GM12891 (cell line): ENCODE results near the gene DNAH3.
"Not testable (repeated sequence)": the region's sequence is repeated elsewhere in the genome, so short reads cannot be mapped to it uniquely, and the experiment has no call there.

ENCODE experiments used
- PAX5 ChIP-seq: IDR thresholded peaks from 2 replicates; pipeline ENCODE4 v1.6.1; 2011; ENCODE audit warnings: low read length, moderate library complexity, mild to moderate bottlenecking; ENCODE audit not compliant: insufficient read depth, severe bottlenecking
- POLR2A ChIP-seq: IDR thresholded peaks from 2 replicates; pipeline ENCODE4 v1.6.1; 2011; ENCODE audit warnings: low read depth, low read length, control low read depth
- POLR2AphosphoS5 ChIP-seq: IDR thresholded peaks from 2 replicates; pipeline ENCODE4 v1.6.1; 2011; ENCODE audit warnings: low read depth, low read length, control low read depth
- SPI1 ChIP-seq: IDR thresholded peaks from 2 replicates; pipeline ENCODE4 v1.6.1; 2011; ENCODE audit warnings: low read depth, low read length, control low read depth
- TAF1 ChIP-seq: IDR thresholded peaks from 2 replicates; pipeline ENCODE4 v1.6.1; 2011; ENCODE audit warnings: low read depth, low read length, control low read depth

GRCh38 chr16:21048091-21048912 lies 102.3 kb downstream of the DNAH3 start:
- TF ChIP-seq POLR2AphosphoS5, PAX5, SPI1, POLR2A, TAF1: not testable (repeated sequence)
